HEK293 (cell line): Measurements from ENCODE around the gene RIMS1.

Experiments used
- CTCF ChIA-PET: fragments of 350-600 bp; formaldehyde crosslinking; extraction: SDS; loops from one replicate; lab custom pipeline; 2021; ENCODE audit warnings: antibody characterized with exemption; lab: Yijun Ruan, JAX
- POLR2A ChIA-PET: fragments of 300-600 bp; formaldehyde crosslinking; extraction: SDS; loops from one replicate; lab custom pipeline; 2020; ENCODE audit warnings: antibody characterized with exemption, inconsistent platforms; lab: Yijun Ruan, JAX
- H3K27ac ChIP-seq: fragments of 200-500 bp; sonication (Bioruptor generic); 2 replicates; pipeline ENCODE4 v1.5.1; 2014; ENCODE audit warnings: low read depth, low read length, control low read depth, inconsistent platforms; ENCODE audit errors: extremely low read depth
- H3K36me3 ChIP-seq, 2 experiments: fragments of 200-500 bp in 1 of 2; sonication (Bioruptor generic) in 1 of 2; 1 replicate in 1 of 2; 2 replicates in 1 of 2; pipeline ENCODE4 v1.5.1; 2014 to 2017; ENCODE audit warnings: inconsistent platforms in 2 of 2, low read length in 2 of 2; ENCODE audit not compliant: control insufficient read depth in 2 of 2, insufficient read depth in 1 of 2
- H3K4me1 ChIP-seq: fragments of 200-500 bp; sonication (Bioruptor generic); 2 replicates; pipeline ENCODE4 v1.5.1; 2014; ENCODE audit warnings: mild to moderate bottlenecking, low read length, inconsistent platforms; ENCODE audit not compliant: control insufficient read depth, insufficient read depth
- H3K4me3 ChIP-seq: 2 replicates; pipeline ENCODE4 v1.5.1; 2011; ENCODE audit warnings: low read depth, mild to moderate bottlenecking, control low read depth, low read length, moderate library complexity
- H3K9me3 ChIP-seq: fragments of 200-500 bp; sonication (Bioruptor generic); 2 replicates; pipeline ENCODE4 v1.5.1; 2014; ENCODE audit warnings: low read depth, low read length, inconsistent platforms; ENCODE audit not compliant: control insufficient read depth, insufficient read depth
- KLF9 ChIP-seq: fragments of 450-650 bp; formaldehyde crosslinking; IDR thresholded peaks from 2 replicates; pipeline ENCODE4 v1.5.1; 2016; ENCODE audit warnings: missing biosample characterization, missing genetic modification characterization, low read depth
- TCF7L2 ChIP-seq: IDR thresholded peaks from 2 replicates; pipeline ENCODE4 v1.6.1; 2011; ENCODE audit warnings: low read depth, mild to moderate bottlenecking, inconsistent platforms, low read length, moderate library complexity, borderline replicate concordance
- ZNF266 ChIP-seq: fragments of 450-650 bp; formaldehyde crosslinking; IDR thresholded peaks from 2 replicates; pipeline ENCODE4 v1.5.1; 2016; ENCODE audit warnings: missing biosample characterization, missing genetic modification characterization, low read depth
- ZNF341 ChIP-seq: fragments of 450-650 bp; formaldehyde crosslinking; IDR thresholded peaks from 2 replicates; pipeline ENCODE4; 2016; ENCODE audit warnings: low read depth, missing biosample characterization, missing genetic modification characterization
- ZNF354C ChIP-seq: fragments of 450-650 bp; formaldehyde crosslinking; IDR thresholded peaks from 2 replicates; pipeline ENCODE4 v1.5.1; 2016; ENCODE audit warnings: missing biosample characterization, missing genetic modification characterization, low read depth, borderline replicate concordance
- ZNF530 ChIP-seq: fragments of 450-650 bp; formaldehyde crosslinking; IDR thresholded peaks from 2 replicates; pipeline ENCODE4 v1.5.1; 2016; ENCODE audit warnings: low read depth, missing biosample characterization, missing genetic modification characterization
- ZNF548 ChIP-seq: fragments of 450-650 bp; formaldehyde crosslinking; IDR thresholded peaks from 2 replicates; pipeline ENCODE4 v1.5.1; 2016; ENCODE audit warnings: missing biosample characterization, missing genetic modification characterization
- ZNF549 ChIP-seq: fragments of 450-650 bp; IDR thresholded peaks from 2 replicates; pipeline ENCODE4 v1.5.1; 2018; ENCODE audit warnings: missing biosample characterization, missing genetic modification characterization, mild to moderate bottlenecking, inconsistent platforms, moderate library complexity
- ZNF600 ChIP-seq: fragments of 450-650 bp; formaldehyde crosslinking; IDR thresholded peaks from 2 replicates; pipeline ENCODE4 v1.5.1; 2016; ENCODE audit warnings: missing biosample characterization, missing genetic modification characterization
- ZNF621 ChIP-seq: fragments of 450-650 bp; formaldehyde crosslinking; IDR thresholded peaks from 2 replicates; pipeline ENCODE4 v1.5.1; 2017; ENCODE audit warnings: missing biosample characterization, missing genetic modification characterization
- ZNF624 ChIP-seq: fragments of 450-650 bp; formaldehyde crosslinking; IDR thresholded peaks from 2 replicates; pipeline ENCODE4 v1.5.1; 2017; ENCODE audit warnings: missing biosample characterization, missing genetic modification characterization
- ZNF704 ChIP-seq: fragments of 450-650 bp; formaldehyde crosslinking; IDR thresholded peaks from 2 replicates; pipeline ENCODE4 v1.5.1; 2016; ENCODE audit warnings: missing biosample characterization, missing genetic modification characterization
- TF ChIP-seq, protein P1 (sequence below): fragments of 450-650 bp; formaldehyde crosslinking; IDR thresholded peaks from 2 replicates; pipeline ENCODE4 v1.5.1; 2017; ENCODE audit warnings: missing biosample characterization, missing genetic modification characterization
- TF ChIP-seq, protein P2 (sequence below): fragments of 450-650 bp; formaldehyde crosslinking; IDR thresholded peaks from 2 replicates; pipeline ENCODE4 v1.5.1; 2016; ENCODE audit warnings: missing biosample characterization, missing genetic modification characterization
- TF ChIP-seq, protein P3 (sequence below): fragments of 450-650 bp; formaldehyde crosslinking; conservative IDR thresholded peaks from 2 replicates; pipeline ENCODE4 v1.5.1; 2016; ENCODE audit warnings: low read depth, missing biosample characterization, missing genetic modification characterization
- TF ChIP-seq, protein P4 (sequence below): fragments of 450-650 bp; formaldehyde crosslinking; IDR thresholded peaks from 2 replicates; pipeline ENCODE4 v1.5.1; 2016; ENCODE audit warnings: missing biosample characterization, missing genetic modification characterization

Gene RIMS1

GRCh38 chr6:72061286-72061685, 174.9 kb downstream of the RIMS1 start:
- H3K36me3 ChIP-seq = no peaks in the 10 kb centered on the region
- no peaks in the 10 kb centered on the region for H3K4me1 ChIP-seq
- no peaks in the 10 kb centered on the region for H3K9me3 ChIP-seq
- ChIA-PET POLR2A (no interaction called here), CTCF (interaction anchor here (0.7 kb wide), 1 partner anchor 1265 kb away, joined by 5 read pairs; no protein-coding TSS in a partner anchor)
- TF ChIP-seq, protein P1, sequence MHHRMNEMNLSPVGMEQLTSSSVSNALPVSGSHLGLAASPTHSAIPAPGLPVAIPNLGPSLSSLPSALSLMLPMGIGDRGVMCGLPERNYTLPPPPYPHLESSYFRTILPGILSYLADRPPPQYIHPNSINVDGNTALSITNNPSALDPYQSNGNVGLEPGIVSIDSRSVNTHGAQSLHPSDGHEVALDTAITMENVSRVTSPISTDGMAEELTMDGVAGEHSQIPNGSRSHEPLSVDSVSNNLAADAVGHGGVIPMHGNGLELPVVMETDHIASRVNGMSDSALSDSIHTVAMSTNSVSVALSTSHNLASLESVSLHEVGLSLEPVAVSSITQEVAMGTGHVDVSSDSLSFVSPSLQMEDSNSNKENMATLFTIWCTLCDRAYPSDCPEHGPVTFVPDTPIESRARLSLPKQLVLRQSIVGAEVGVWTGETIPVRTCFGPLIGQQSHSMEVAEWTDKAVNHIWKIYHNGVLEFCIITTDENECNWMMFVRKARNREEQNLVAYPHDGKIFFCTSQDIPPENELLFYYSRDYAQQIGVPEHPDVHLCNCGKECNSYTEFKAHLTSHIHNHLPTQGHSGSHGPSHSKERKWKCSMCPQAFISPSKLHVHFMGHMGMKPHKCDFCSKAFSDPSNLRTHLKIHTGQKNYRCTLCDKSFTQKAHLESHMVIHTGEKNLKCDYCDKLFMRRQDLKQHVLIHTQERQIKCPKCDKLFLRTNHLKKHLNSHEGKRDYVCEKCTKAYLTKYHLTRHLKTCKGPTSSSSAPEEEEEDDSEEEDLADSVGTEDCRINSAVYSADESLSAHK (tag by site-specific recombination) = no peak
- TF ChIP-seq, protein P2, sequence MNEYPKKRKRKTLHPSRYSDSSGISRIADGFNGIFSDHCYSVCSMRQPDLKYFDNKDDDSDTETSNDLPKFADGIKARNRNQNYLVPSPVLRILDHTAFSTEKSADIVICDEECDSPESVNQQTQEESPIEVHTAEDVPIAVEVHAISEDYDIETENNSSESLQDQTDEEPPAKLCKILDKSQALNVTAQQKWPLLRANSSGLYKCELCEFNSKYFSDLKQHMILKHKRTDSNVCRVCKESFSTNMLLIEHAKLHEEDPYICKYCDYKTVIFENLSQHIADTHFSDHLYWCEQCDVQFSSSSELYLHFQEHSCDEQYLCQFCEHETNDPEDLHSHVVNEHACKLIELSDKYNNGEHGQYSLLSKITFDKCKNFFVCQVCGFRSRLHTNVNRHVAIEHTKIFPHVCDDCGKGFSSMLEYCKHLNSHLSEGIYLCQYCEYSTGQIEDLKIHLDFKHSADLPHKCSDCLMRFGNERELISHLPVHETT = no peak
- TF ChIP-seq ZNF548 (no peak), ZNF624 (no peak), ZNF354C (tag by site-specific recombination) (no peak), ZNF341 (tag by site-specific recombination) (no peak), KLF9 (tag by site-specific recombination) (no peak), ZNF704 (tag by site-specific recombination) (no peak), ZNF621 (tag by site-specific recombination) (no peak), ZNF530 (tag by site-specific recombination) (no peak), ZNF600 (tag by site-specific recombination) (no peak), ZNF549 (tag by site-specific recombination) (no peak), TCF7L2 (no peak), ZNF266 (tag by site-specific recombination) (no peak)
- TF ChIP-seq, protein P3, sequence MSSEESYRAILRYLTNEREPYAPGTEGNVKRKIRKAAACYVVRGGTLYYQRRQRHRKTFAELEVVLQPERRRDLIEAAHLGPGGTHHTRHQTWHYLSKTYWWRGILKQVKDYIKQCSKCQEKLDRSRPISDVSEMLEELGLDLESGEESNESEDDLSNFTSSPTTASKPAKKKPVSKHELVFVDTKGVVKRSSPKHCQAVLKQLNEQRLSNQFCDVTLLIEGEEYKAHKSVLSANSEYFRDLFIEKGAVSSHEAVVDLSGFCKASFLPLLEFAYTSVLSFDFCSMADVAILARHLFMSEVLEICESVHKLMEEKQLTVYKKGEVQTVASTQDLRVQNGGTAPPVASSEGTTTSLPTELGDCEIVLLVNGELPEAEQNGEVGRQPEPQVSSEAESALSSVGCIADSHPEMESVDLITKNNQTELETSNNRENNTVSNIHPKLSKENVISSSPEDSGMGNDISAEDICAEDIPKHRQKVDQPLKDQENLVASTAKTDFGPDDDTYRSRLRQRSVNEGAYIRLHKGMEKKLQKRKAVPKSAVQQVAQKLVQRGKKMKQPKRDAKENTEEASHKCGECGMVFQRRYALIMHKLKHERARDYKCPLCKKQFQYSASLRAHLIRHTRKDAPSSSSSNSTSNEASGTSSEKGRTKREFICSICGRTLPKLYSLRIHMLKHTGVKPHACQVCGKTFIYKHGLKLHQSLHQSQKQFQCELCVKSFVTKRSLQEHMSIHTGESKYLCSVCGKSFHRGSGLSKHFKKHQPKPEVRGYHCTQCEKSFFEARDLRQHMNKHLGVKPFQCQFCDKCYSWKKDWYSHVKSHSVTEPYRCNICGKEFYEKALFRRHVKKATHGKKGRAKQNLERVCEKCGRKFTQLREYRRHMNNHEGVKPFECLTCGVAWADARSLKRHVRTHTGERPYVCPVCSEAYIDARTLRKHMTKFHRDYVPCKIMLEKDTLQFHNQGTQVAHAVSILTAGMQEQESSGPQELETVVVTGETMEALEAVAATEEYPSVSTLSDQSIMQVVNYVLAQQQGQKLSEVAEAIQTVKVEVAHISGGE (tag by site-specific recombination) = no peak
- TF ChIP-seq, protein P4, sequence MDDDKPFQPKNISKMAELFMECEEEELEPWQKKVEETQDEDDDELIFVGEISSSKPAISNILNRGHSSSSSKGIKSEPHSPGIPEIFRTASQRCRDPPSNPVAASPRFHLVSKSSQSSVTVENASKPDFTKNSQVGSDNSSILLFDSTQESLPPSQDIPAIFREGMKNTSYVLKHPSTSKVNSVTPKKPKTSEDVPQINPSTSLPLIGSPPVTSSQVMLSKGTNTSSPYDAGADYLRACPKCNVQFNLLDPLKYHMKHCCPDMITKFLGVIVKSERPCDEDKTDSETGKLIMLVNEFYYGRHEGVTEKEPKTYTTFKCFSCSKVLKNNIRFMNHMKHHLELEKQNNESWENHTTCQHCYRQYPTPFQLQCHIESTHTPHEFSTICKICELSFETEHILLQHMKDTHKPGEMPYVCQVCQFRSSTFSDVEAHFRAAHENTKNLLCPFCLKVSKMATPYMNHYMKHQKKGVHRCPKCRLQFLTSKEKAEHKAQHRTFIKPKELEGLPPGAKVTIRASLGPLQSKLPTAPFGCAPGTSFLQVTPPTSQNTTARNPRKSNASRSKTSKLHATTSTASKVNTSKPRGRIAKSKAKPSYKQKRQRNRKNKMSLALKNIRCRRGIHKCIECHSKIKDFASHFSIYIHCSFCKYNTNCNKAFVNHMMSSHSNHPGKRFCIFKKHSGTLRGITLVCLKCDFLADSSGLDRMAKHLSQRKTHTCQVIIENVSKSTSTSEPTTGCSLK (tag by site-specific recombination) = no peak
- H3K27ac ChIP-seq = no peak overlapping the region
- no peak overlapping the region for H3K4me3 ChIP-seq
